Activated T-cell treated with anti-CD3 and anti-CD28 coated beads, Interleukin-2, amount 50 U/mL, for 24 hours (primary cell): Measurements from ENCODE around the gene PAQR8.
A peak's percentile ranks its signal among the peaks of the same experiment; 100 is the strongest.
"Not testable (repeated sequence)": the region's sequence is repeated elsewhere in the genome, so short reads cannot be mapped to it uniquely, and the experiment has no call there.

Source experiments
- DNase-seq: peaks from one replicate; pipeline ENCODE4 v3.0.0-alpha.2; 2020
- H3K27ac Mint-ChIP-seq: 2 replicates; pipeline ENCODE4 v1.8.0; 2020; ENCODE audit warnings: mild to moderate bottlenecking, mixed read lengths
- H3K27me3 Mint-ChIP-seq: 2 replicates; pipeline ENCODE4 v1.8.0; 2020; ENCODE audit warnings: mixed read lengths
- H3K36me3 Mint-ChIP-seq: 2 replicates; pipeline ENCODE4 v1.8.0; 2020; ENCODE audit warnings: low read depth, mixed read lengths
- H3K4me1 Mint-ChIP-seq: 2 replicates; pipeline ENCODE4 v1.8.0; 2020; ENCODE audit warnings: low read depth, mixed read lengths
- H3K4me3 Mint-ChIP-seq: 2 replicates; pipeline ENCODE4 v1.8.0; 2020; ENCODE audit warnings: mild to moderate bottlenecking, moderate library complexity, mixed read lengths
- H3K9me3 Mint-ChIP-seq: 2 replicates; pipeline ENCODE4 v1.8.0; 2020; ENCODE audit warnings: mixed read lengths

Gene PAQR8

DNA sequence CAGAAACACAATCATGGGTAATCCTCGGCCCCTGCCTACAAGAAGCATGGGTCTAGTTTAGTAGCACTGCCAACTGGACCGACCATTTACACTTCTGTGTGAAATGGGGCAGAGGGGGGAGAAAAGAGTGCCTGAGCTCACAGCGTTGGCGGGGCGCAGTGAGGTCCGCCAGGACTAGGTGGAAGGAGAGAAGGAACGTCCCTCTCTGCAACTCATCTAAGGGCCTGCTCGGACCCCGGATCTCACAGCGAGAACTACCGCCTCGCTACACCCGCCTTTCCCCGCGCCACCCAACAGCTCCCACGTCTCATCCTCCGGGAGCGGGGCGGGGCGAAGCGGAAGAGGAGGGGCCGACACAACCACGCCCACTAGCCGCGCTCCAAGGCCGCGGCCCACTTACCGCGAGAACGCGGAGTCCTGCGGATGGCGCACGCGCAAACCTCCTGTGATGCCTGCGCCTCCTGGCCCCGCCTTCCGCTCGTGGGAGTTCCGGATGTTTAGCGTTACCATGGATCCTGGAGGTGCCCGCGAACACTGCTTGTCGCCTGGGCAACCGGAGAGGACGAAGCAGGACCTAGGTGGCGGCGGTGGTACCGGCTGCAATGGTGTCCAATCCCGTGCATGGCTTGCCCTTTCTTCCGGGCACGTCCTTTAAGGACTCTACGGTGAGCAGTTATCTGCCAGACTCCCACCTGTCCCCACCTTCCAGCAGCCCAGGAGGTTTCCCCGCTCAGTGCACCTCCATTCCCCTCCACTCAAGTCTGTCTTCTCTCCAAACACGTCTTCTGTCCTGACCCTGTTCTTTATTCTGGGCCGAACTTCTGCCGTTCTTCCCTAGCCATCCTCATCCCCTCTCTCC lies 58.1 kb downstream of the PAQR8 start, which contains the start of gene EFHC1:
Gene EFHC1, plus strand, starts transcription at position 534 of the 859 bp plus-strand sequence. Its CDS starts 69 bp downstream, at position 603.
- DNase-seq, result peak; percentile 99
- Mint-ChIP-seq H3K9me3 (no peaks in the 10 kb centered on the region), H3K36me3 (peaks cover 2% of the 10 kb centered on the region), H3K4me1 (peaks cover 21% of the 10 kb centered on the region), H3K4me3 (no peak within 1 kb of the TSS), H3K27me3 (no peaks in the 10 kb centered on the region), H3K27ac (no peak within 1 kb of the TSS)

DNA sequence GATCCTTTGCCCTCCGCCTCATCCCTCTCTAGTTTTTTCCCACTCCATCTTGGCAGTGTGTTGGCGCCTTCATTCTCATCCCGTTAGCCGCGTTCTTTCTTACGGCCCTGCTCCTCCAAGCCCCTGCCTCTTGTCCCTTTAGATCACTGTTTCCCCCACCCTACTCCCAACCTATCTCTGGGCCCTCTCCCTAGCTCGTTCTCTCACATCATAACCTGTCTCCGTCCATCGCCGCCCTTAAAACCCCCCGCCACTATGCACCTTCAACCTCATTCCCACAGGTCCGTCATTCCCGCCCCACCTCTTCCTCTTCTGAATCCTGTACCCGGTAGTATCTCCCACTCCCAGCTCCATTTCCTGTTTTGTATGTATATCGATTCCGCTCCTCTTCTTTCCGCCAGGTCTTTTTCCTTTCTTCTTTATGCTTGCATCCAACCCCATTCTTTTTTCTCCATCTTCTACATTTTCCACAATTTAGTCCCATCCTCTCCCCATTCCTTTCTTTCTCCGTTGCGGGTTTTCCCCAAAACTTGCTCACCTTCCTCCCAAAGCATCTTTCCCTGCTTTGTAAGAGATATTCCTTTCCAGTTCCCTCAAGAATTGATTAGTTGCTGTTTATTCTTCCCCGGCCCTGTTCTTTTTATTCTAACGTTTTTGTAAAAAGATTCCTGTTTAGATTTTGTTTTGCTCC lies 58.9 kb downstream of the PAQR8 start:
- Mint-ChIP-seq H3K27ac (no peak overlapping the region), H3K4me1 (peaks cover 14% of the 10 kb centered on the region), H3K9me3 (no peaks in the 10 kb centered on the region), H3K36me3 (peaks cover 2% of the 10 kb centered on the region), H3K4me3 (no peak overlapping the region), H3K27me3 (no peaks in the 10 kb centered on the region)
- DNase-seq, result no peak

DNA sequence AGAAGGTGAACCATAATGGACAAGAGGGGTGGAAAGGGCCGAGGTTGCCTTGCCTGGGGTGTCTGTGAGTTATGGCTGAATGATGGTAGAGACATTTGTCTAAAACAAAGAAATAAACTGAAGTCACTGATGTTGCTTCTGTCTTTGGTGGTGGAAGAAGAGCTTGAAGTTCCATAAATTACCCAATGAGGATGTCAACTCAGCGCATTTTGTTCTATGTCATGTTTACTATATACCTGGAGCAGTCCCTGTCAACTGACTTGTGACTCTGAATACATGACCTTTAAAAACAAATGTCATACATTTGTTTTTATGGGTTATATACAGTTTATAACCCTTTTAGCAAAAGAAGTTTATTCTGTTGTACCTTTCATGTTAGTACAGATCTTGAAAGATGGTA lies 60.2 kb downstream of the PAQR8 start:
- H3K4me1 Mint-ChIP-seq, result peaks cover 4% of the 10 kb centered on the region
- H3K36me3 Mint-ChIP-seq, result peaks cover 2% of the 10 kb centered on the region
- no peak overlapping the region for H3K27ac Mint-ChIP-seq
- no peak for DNase-seq
- no peaks in the 10 kb centered on the region for H3K27me3 Mint-ChIP-seq
- no peak overlapping the region for H3K4me3 Mint-ChIP-seq
- no peaks in the 10 kb centered on the region for H3K9me3 Mint-ChIP-seq

DNA sequence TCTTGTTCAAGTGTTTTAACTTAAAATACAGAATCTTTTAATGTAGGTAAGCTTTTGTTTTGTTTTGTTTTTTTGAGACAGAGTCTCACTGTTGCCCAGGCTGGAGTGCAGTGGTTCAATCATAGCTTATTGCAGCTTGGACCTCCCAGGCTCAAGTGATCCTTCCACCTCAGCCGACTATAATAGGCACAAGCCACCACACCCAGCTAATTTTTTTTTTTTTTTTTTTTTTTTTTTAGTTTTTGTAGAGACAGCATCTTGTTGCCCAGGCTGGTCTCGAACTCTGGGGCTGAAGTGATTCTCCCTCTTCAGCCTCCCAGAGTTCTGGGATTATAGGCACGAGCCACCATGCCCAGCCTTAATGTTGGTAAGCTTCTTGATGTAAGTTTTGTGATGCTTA lies 61.5 kb downstream of the PAQR8 start:
- H3K4me1 Mint-ChIP-seq, result peaks cover 4% of the 10 kb centered on the region
- H3K27me3 Mint-ChIP-seq, result no peaks in the 10 kb centered on the region
- no peak overlapping the region for H3K4me3 Mint-ChIP-seq
- peaks cover 2% of the 10 kb centered on the region for H3K36me3 Mint-ChIP-seq
- DNase-seq, result no peak
- no peaks in the 10 kb centered on the region for H3K9me3 Mint-ChIP-seq
- H3K27ac Mint-ChIP-seq, result no peak overlapping the region

DNA sequence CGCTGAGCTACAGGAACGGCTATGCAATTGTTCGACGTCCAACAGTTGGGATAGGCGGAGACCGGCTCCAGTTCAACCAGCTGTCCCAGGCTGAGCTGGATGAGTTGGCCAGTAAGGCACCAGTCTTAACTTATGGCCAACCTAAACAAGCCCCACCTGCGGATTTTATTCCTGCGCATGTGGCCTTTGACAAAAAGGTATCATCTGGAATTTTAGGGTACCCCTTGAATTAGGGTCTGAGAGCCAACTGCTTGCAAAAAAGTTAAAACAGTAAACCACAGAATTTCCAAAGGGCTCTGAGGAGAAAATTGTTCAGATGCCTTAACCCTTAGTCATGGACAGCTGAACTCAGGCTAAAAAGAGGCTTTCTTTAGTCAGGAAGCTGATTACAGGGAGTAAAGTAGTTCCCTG lies 62.0 kb downstream of the PAQR8 start:
- DNase-seq, result no peak
- H3K9me3 Mint-ChIP-seq, result no peaks in the 10 kb centered on the region
- H3K27me3 Mint-ChIP-seq, result no peaks in the 10 kb centered on the region
- no peak overlapping the region for H3K27ac Mint-ChIP-seq
- H3K36me3 Mint-ChIP-seq, result peaks cover 2% of the 10 kb centered on the region
- H3K4me3 Mint-ChIP-seq, result no peak overlapping the region
- H3K4me1 Mint-ChIP-seq, result peaks cover 4% of the 10 kb centered on the region

DNA sequence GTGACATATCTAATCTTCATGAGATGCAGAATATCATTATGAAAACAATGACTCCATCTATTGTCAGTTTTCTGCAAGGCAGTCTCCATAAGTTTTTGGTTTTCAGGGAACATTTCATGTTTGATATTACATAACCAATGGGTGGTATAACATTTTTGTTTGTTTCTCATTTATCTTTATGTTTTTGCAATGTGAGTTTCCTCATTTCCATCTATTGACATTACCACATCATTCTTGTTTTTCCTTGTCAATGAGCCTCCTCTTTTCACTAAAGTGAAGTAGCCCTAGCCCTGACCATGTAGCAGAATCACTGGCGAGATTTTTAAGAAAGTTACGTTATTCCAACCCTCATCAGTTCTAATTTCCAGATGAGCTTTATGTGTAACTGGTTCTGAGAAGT lies 62.6 kb downstream of the PAQR8 start:
- Mint-ChIP-seq H3K36me3 (peaks cover 2% of the 10 kb centered on the region), H3K27ac (no peak overlapping the region), H3K27me3 (no peaks in the 10 kb centered on the region), H3K9me3 (no peaks in the 10 kb centered on the region), H3K4me3 (no peak overlapping the region), H3K4me1 (no peaks in the 10 kb centered on the region)
- no peak for DNase-seq

DNA sequence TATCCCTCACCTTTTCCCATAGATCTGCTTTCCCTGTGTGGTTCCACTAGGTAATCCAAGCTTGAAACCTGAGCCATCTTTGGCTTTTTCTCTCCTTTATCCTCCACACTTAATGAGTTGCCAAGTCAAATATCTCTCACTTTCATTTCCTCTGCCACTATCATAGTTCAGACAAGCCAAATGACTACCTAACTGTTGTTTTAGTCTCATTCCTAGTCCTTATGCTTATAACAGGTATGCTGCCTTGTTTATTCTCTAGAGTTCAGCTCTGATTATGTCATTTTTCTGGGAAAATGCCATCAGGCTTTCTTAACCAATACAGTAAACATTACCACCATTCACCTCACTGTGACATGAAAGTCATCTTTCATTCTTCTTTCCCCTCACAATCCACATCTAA lies 64.7 kb downstream of the PAQR8 start:
- no peaks in the 10 kb centered on the region for H3K9me3 Mint-ChIP-seq
- H3K27ac Mint-ChIP-seq, result no peak overlapping the region
- no peak overlapping the region for H3K4me3 Mint-ChIP-seq
- DNase-seq, result no peak
- H3K27me3 Mint-ChIP-seq, result no peaks in the 10 kb centered on the region
- H3K4me1 Mint-ChIP-seq, result peaks cover 2% of the 10 kb centered on the region
- H3K36me3 Mint-ChIP-seq, result no peaks in the 10 kb centered on the region

DNA sequence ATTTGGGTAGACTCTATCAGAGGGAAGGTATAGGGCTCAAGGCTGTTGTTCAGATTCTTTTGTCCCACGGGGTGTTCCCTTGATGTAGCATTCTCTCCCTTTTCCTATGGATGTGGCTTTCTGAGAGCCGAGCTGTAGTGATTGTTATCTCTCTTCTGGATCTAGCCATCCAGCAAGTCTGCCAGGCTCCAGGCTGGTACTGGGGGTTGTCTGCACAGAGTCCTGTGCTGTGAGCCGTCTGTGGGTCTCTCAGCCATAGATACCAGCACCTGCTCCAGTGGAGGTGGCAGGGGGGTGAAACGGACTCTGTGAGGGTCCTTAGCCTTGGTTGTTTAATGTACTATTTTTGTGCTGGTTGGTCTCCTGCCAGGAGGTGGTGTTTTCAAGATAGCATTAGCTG lies 71.3 kb downstream of the PAQR8 start:
- H3K27me3 Mint-ChIP-seq, H3K4me3 Mint-ChIP-seq, H3K36me3 Mint-ChIP-seq, DNase-seq, H3K4me1 Mint-ChIP-seq, H3K27ac Mint-ChIP-seq, H3K9me3 Mint-ChIP-seq: not testable (repeated sequence)

DNA sequence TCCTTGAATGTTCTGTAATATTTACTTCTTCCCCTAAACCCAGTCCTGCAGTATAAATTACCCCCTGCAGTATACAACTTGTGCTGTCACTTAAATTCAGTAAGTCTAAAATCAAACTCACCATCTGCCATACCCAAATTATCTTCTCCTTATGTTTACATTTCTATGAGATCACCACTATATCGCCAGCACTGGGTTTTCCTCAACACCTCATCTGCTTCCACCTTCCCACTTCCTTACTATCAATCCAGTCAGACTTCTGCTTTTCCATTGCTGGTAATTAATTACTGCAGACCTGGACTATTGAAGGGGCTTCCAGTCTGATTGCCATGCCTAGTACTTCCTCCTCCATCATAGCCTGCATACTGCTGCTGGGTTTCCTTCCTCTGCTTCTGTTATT lies 73.4 kb downstream of the PAQR8 start:
- Mint-ChIP-seq H3K4me3 (no peak overlapping the region), H3K4me1 (peaks cover 2% of the 10 kb centered on the region), H3K27ac (no peak overlapping the region), H3K27me3 (no peaks in the 10 kb centered on the region), H3K9me3 (no peaks in the 10 kb centered on the region), H3K36me3 (no peaks in the 10 kb centered on the region)
- DNase-seq, result no peak

DNA sequence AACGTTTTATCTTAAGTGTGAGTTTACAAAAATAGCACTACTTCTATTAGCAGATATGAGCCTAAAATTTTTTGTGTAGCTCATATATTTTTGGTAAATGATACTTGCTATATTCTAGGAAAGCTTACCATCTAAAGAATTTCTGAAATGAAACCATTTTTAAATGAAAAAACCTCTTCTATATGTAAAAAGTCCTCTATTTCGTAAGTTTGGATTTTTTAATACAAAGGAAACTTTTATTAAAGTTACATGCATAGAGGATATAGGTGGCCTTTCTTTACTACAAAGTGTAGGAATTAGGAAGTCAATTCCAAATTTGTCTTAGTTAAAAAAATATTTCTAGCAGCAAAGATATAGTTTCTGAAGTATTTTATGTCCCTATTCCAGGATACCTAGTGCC lies 77.0 kb downstream of the PAQR8 start:
- Mint-ChIP-seq H3K4me3 (no peak overlapping the region), H3K4me1 (no peaks in the 10 kb centered on the region), H3K9me3 (no peaks in the 10 kb centered on the region), H3K27ac (no peak overlapping the region), H3K36me3 (no peaks in the 10 kb centered on the region), H3K27me3 (no peaks in the 10 kb centered on the region)
- DNase-seq, result no peak

DNA sequence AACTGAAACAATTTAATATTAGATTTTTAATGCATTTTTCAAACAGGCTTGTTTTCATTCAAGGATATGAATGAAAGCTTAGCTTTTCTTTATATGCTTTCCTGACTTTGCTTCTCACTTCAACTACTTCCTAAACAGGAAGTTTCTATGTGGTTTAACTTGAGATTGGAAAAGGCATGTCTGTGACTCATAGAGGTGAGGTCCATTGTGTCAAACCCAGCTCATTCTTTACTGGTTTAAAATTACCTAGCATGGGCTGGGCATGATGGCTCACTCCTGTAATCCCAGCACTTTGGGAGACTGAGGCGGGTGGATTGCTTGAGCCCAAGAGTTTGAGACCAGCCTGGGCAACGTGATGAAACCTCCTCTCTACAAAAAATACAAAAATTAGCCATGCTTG lies 92.6 kb downstream of the PAQR8 start:
- no peak for DNase-seq
- no peaks in the 10 kb centered on the region for H3K4me1 Mint-ChIP-seq
- H3K4me3 Mint-ChIP-seq, result no peak overlapping the region
- H3K9me3 Mint-ChIP-seq, result peaks cover 19% of the 10 kb centered on the region
- no peaks in the 10 kb centered on the region for H3K27me3 Mint-ChIP-seq
- peaks cover 8% of the 10 kb centered on the region for H3K36me3 Mint-ChIP-seq
- H3K27ac Mint-ChIP-seq, result no peak overlapping the region

DNA sequence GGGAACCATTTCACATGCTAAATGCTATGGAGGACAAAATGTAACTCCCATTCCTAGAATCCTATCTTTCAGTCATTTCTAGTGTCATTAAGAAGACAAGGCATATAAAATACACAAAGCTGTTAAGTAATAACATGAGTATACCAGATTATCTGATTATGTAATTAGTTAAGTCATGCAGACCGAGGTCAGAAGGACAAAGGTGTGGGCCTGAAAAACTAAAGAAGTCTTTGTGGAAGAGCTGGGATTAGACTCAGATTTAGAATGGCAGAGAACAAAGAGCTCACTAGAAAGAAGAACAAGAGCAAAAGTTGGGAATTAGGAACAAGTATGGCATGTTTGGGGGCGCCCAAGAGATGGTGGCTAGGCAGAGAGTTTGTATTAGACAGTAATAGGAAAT lies 95.1 kb downstream of the PAQR8 start:
- H3K36me3 Mint-ChIP-seq, result no peaks in the 10 kb centered on the region
- no peaks in the 10 kb centered on the region for H3K4me1 Mint-ChIP-seq
- no peak for DNase-seq
- no peak overlapping the region for H3K27ac Mint-ChIP-seq
- no peak overlapping the region for H3K4me3 Mint-ChIP-seq
- peaks cover 3% of the 10 kb centered on the region for H3K9me3 Mint-ChIP-seq
- no peaks in the 10 kb centered on the region for H3K27me3 Mint-ChIP-seq
